ENCODE results near the gene ZNF555.

The ZNF555 gene

DNA sequence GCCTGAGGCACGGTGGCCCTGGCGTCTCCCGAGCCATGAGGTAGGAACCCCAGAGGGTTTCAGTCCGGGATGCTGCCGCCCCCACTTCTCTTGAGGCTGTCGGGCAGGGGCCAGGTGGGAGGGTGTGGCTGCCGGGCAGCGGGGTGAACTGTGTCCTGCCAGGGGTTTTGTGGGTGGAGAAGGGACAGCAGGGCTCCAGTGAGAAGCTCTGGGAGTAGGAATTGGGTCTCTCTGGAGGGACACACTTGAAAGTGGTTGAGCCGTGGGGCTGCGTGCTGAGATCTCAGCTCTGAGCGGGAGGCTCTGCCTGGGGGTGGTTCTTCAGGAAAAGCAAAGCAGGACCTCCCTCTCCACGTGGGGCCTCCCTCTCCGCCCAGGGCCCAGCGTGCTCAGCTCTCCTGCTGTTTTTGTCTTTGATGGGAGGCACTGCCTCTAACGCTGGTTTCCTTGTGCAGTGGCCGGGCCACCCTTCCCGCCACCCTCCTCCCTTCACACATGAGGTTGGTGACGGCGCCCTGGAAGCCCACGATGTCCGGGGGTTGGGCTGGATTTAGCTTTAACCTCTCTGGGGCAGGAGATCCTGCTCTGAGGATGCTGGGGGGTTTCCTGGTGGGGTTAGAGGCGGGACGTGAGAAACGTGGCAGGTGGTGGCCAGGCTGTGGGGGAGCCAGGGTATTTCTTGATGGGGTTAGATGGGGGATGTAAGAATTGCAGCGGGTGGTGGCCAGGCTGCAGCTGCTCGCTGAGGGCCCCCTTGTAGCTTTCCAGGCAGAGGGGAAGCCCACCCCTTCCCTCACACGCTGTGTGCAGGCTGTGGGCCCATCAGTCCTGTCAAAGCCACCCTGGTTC lies 36.9 kb upstream of the ZNF555 start:
- ATAC-seq = no peak
- no peaks in the 10 kb centered on the region for H3K9me3 Mint-ChIP-seq
- peak overlapping the region; percentile 24 for H3K27ac Mint-ChIP-seq
- no peak overlapping the region for H3K4me3 Mint-ChIP-seq
- H3K36me3 Mint-ChIP-seq = peaks cover 67% of the 10 kb centered on the region
- peaks cover 16% of the 10 kb centered on the region for H3K4me1 Mint-ChIP-seq
- H3K27me3 Mint-ChIP-seq = no peaks in the 10 kb centered on the region

GRCh38 chr19:2805261-2805900 lies 35.9 kb upstream of the ZNF555 start:
- Mint-ChIP-seq H3K4me1 (peaks cover 16% of the 10 kb centered on the region), H3K9me3 (no peaks in the 10 kb centered on the region), H3K4me3 (no peak overlapping the region), H3K27me3 (no peaks in the 10 kb centered on the region), H3K27ac (peak overlapping the region; percentile 22), H3K36me3 (peaks cover 70% of the 10 kb centered on the region)
- ATAC-seq = no peak

DNA sequence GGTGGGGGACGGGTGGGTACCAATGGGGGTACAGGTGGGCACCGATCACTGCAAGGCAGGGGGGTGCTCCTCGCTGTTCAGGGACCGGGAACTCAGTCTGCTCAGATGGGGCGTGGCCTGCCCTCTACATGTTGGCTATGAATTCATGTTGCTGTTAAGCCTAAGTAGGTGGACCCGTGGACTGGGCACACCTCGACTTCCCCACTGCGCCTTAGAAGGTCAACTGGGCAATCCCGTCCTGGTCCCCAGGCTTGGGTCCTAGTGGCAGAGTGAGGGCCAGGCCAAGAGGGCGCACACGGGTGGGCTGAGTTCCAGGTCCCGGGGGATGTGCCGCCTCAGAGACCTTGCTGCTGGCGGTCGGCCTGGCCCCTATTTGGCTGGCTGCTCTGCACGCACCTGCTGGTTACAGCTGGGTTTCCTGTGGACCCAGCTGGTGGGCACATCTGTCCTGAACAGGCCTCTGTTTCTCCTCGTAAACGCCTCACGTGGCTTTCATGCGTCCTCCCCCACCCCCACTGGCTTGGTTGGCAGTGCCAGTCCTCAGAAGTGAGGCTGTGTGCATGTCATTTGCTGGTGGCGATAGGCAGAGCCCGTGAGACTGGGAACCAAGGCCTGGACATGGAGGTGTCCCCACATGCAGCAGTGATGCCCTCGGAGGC lies 35.2 kb upstream of the ZNF555 start:
- Mint-ChIP-seq H3K9me3 (no peaks in the 10 kb centered on the region), H3K27ac (no peak overlapping the region), H3K36me3 (peaks cover 63% of the 10 kb centered on the region), H3K27me3 (no peaks in the 10 kb centered on the region), H3K4me3 (no peak overlapping the region), H3K4me1 (peaks cover 16% of the 10 kb centered on the region)
- ATAC-seq = no peak

GRCh38 chr19:2806736-2807378 lies 34.4 kb upstream of the ZNF555 start:
- no peaks in the 10 kb centered on the region for H3K27me3 Mint-ChIP-seq
- H3K9me3 Mint-ChIP-seq = no peaks in the 10 kb centered on the region

DNA sequence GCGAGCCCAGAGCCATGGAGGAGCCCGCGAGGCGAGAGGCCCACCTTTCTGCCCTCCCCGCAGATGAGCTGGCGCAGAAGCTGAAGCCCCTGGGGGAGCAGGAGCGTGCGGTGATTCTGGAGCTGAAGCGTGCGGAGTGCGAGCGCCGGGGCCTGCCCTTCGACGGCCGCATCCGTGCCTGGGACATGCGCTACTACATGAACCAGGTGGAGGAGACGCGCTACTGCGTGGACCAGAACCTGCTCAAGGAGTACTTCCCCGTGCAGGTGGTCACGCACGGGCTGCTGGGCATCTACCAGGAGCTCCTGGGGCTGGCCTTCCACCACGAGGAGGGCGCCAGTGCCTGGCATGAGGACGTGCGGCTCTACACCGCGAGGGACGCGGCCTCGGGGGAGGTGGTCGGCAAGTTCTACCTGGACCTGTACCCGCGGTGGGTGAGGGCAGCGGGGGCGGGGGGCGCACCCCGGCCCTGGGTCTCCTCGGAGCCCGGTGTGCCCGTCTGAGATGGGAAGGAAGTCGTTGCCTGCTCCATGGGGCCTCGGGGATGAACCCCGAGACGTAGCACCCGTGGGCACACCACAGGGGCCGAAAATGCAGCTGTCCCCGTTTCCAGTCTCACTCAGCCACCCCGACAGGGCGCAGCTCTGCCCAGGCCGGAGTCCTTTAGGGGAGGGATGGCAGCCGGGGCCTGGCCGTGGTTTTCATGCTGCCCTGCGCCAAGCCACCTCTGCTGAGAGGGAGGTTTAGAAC lies 33.7 kb upstream of the ZNF555 start:
- H3K27ac Mint-ChIP-seq = no peak overlapping the region
- no peaks in the 10 kb centered on the region for H3K9me3 Mint-ChIP-seq
- no peak overlapping the region for H3K4me3 Mint-ChIP-seq
- peaks cover 54% of the 10 kb centered on the region for H3K36me3 Mint-ChIP-seq
- H3K27me3 Mint-ChIP-seq = no peaks in the 10 kb centered on the region
- no peak for ATAC-seq
- H3K4me1 Mint-ChIP-seq = peaks cover 13% of the 10 kb centered on the region

More at GRCh38 chr19:2806736-2807378, 34.4 kb upstream of the ZNF555 start:
- H3K4me1 Mint-ChIP-seq = peaks cover 16% of the 10 kb centered on the region
- ATAC-seq = no peak
- no peak overlapping the region for H3K4me3 Mint-ChIP-seq
- no peak overlapping the region for H3K27ac Mint-ChIP-seq
- H3K36me3 Mint-ChIP-seq = peaks cover 61% of the 10 kb centered on the region

DNA sequence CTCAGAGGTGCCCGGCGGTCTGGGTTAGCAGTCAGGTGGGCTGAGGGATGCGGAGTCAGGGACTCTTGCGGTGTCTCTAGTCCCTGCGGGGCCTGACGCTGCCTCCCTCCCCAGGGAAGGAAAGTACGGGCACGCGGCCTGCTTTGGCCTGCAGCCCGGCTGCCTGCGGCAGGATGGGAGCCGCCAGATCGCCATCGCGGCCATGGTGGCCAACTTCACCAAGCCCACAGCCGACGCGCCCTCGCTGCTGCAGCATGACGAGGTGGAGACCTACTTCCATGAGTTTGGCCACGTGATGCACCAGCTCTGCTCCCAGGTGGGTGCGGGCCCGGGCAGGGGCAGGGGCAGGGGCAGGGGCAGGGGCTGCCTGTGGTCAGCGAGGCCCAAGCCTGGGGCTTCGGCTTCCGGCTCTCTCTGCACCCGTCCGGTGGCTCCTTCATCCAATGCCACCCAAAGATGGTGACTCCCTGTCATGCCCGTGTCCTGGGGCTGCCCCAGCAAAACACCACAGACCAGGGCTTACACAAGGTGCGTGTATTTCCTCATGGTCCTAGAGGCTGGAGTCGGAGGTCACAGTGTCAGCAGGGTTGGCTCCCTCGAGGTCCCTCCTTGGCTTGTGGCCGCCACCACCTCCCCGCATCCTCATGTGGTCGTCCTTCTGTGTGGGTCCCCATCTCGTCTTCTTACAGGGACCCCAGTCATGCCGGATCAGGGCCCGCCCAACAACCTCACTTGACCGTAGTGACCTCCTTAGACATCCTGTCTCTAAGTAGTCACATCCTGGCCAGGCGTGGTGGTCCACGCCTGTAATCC lies 32.9 kb upstream of the ZNF555 start:
- Mint-ChIP-seq H3K9me3 (no peaks in the 10 kb centered on the region), H3K27me3 (no peaks in the 10 kb centered on the region), H3K36me3 (peaks cover 49% of the 10 kb centered on the region), H3K4me1 (peaks cover 9% of the 10 kb centered on the region), H3K4me3 (no peak overlapping the region), H3K27ac (no peak overlapping the region)
- ATAC-seq = no peak

DNA sequence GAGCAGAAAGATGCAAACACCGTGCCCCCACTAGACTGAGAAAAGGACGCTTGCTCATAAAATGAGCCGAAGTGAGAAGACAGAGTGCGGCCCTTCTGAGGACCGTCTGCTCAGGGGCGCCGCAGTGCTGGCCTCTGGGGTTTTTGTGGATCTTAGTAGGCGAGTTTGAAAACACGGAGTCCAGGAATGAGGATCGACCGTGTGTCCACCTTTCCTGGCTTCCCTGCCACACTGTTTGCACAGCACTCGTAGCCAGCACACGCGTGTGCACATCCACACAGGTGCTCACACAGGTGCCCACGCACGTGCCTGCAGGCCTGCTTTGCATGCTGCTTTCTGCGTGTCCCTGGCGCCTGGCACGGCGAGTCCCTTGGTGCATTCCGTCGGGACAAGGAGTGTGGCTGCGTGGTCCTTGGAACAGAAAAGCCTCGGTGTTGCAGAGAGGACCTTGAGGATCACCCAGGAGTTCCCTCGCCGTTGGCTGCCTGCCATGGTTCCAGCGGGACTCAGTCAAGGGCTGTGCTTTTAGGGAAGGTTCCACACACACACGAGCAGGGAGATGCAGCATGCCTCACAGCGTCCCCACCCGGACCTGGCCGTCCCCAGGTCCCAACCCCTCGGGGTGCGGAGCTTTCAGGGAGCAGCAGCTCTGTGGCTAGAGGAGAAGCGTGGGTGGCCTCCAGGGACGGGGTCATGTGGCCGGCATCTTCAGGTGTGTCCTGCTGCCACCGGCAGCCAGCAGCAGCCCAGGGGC lies 31.7 kb upstream of the ZNF555 start:
- H3K36me3 Mint-ChIP-seq = peaks cover 44% of the 10 kb centered on the region
- H3K4me3 Mint-ChIP-seq = no peak overlapping the region
- ATAC-seq = no peak
- H3K4me1 Mint-ChIP-seq = no peaks in the 10 kb centered on the region
- no peaks in the 10 kb centered on the region for H3K9me3 Mint-ChIP-seq
- no peaks in the 10 kb centered on the region for H3K27me3 Mint-ChIP-seq
- no peak overlapping the region for H3K27ac Mint-ChIP-seq

DNA sequence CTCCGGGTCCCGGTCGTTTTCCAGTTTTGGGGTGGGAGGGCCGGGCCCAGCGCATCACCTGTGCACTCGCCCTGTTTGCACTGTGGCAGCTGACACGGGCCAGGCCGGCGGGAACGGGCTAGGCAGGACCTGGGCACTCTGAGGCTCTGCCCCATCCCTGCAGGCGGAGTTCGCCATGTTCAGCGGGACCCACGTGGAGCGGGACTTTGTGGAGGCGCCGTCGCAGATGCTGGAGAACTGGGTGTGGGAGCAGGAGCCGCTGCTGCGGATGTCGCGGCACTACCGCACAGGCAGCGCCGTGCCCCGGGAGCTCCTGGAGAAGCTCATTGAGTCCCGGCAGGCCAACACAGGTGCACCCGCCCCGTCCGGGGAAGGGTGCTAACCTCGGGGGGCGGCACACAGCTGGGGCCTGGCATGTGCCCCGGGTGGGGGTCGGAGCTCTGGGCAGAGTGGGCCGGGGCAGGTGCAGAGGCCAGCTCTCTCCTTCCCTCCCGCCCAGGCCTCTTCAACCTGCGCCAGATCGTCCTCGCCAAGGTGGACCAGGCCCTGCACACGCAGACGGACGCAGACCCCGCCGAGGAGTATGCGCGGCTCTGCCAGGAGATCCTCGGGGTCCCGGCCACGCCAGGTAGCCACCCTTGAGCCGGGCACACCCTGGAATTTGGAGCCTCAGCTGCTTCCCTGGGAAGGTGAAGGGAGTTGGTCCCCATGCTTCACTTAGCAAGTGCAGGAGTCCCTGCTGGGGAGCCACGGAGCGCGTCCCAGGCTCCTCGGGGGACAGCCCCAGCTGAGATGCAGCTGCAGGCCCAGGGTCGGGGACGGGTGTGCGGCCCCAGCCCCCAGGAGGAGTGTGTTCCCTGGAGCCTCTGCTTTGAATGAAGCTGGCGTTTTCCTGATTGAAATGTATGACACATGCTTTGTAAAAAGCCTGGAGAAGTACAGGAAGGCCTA lies 30.9 kb upstream of the ZNF555 start:
- no peaks in the 10 kb centered on the region for H3K9me3 Mint-ChIP-seq
- no peak for ATAC-seq
- H3K36me3 Mint-ChIP-seq = peaks cover 37% of the 10 kb centered on the region
- H3K4me1 Mint-ChIP-seq = no peaks in the 10 kb centered on the region
- H3K27me3 Mint-ChIP-seq = no peaks in the 10 kb centered on the region
- no peak overlapping the region for H3K4me3 Mint-ChIP-seq
- H3K27ac Mint-ChIP-seq = no peak overlapping the region

DNA sequence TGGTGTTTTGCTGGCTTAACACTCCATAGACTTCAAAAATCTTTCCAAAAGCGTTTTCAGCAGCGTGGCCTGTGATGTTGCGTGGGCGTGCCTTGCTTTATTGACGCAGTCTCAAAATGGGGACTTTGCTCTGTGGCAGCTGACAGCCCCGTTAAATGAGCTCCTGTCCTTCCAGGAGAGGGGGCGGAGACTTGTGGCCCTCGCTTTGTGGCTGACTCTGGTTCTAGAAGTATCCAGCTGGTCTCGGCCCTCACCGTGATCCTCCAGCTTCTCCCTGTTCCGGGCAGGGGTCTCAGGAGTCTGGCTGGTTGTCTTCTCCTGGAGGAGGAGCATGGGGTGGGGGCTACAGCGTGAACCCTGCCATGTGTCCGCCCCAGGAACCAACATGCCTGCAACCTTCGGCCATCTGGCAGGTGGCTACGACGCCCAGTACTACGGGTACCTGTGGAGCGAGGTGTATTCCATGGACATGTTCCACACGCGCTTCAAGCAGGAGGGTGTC lies 30.0 kb upstream of the ZNF555 start:
- ATAC-seq = no peak
- Mint-ChIP-seq H3K36me3 (peaks cover 34% of the 10 kb centered on the region), H3K4me3 (peak overlapping the region; percentile 23), H3K27ac (no peak overlapping the region), H3K4me1 (no peaks in the 10 kb centered on the region), H3K27me3 (no peaks in the 10 kb centered on the region), H3K9me3 (no peaks in the 10 kb centered on the region)

DNA sequence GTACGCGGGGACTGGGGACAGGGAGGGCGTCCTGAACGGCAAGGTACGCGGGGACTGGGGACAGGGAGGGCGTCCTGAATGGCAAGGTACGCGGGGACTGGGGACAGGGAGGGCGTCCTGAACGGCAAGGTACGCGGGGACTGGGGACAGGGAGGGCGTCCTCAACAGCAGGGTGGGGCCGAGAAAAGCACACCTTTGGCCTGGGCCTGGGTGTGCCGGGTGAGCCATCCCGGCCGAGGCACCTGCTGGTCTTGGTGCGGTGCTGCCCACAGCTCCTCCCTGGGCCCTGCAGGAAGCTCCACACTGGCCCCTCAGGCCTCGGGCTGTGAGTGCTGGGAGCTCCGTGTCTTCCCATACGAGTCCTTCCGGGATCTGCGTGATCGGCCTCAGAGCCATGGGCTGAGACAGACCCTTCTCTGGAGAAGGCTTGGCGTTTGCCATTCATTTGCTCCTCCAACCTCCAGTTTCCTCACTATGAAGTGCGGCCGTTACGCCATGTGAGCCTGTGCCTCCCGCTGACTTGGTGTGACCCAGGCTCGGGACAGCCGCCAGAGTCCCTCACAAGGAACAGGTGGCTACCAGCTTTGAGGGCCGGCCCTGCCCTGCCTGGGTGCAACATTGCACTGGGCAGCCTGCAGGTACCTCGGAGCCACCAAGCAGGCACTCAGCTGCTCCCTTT lies 29.4 kb upstream of the ZNF555 start:
- Mint-ChIP-seq H3K36me3 (peaks cover 34% of the 10 kb centered on the region), H3K9me3 (no peaks in the 10 kb centered on the region), H3K27me3 (no peaks in the 10 kb centered on the region), H3K4me3 (peak overlapping the region; percentile 23), H3K27ac (no peak overlapping the region), H3K4me1 (no peaks in the 10 kb centered on the region)
- peak; percentile 55 for ATAC-seq

DNA sequence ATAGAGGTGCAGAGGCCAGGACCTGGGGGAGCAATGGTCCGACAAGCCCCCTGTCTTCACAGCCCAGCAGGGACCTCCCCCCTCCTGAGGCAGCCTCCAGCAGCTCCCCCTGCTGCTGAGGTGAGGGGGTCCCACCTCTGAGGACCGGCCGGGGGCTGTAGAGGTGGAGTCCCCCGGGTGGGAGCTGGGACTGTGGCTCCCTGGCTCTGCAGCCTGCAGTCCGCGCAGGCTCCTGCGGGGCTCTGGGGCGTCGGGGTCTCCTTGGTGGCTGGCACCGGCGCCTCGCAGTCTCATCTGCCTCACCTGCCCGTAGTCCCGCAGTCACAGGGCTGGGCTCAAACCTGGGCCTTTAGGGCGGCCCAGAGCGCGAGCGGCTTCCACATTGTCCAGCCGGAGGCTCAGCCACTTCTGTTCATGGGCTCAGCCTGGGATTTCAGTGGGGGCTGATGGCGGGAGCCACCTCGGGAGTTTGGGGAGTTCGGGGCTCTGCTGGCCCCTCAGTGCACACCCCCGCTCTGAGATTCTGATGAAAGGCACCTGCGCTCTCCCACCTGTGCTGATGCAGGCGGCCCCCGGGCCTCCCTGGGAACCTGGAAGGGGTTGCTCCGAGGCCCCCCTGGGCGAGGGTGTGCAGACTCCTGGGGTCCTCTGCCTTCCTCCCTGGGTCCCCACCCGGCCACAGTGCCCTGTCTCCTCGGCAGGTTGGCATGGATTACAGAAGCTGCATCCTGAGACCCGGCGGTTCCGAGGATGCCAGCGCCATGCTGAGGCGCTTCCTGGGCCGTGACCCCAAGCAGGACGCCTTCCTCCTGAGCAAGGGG lies 28.7 kb upstream of the ZNF555 start:
- ATAC-seq = no peak
- Mint-ChIP-seq H3K4me1 (peaks cover 6% of the 10 kb centered on the region), H3K9me3 (peaks cover 5% of the 10 kb centered on the region), H3K27ac (no peak overlapping the region), H3K4me3 (no peak overlapping the region), H3K27me3 (no peaks in the 10 kb centered on the region), H3K36me3 (peaks cover 33% of the 10 kb centered on the region)

All from stimulated activated memory B cell treated with anti-CD40 and anti-IgM and Interleukin-4, amounts not matched to agents 10 μg/mL and 1 μg/mL and 100 μg/mL, for 72 hours (primary cell).